GM21529 (cell line): Measurements from ENCODE around the gene TDRD1.
"Not testable (repeated sequence)": the region's sequence is repeated elsewhere in the genome, so short reads cannot be mapped to it uniquely, and the experiment has no call there.

ENCODE experiments used
- ATAC-seq: cut with Tn5 transposase; IDR thresholded peaks from one replicate; pipeline ENCODE4 v1.9.1; 2021; ENCODE audit not compliant: unreplicated experiment

Gene TDRD1, protein sequence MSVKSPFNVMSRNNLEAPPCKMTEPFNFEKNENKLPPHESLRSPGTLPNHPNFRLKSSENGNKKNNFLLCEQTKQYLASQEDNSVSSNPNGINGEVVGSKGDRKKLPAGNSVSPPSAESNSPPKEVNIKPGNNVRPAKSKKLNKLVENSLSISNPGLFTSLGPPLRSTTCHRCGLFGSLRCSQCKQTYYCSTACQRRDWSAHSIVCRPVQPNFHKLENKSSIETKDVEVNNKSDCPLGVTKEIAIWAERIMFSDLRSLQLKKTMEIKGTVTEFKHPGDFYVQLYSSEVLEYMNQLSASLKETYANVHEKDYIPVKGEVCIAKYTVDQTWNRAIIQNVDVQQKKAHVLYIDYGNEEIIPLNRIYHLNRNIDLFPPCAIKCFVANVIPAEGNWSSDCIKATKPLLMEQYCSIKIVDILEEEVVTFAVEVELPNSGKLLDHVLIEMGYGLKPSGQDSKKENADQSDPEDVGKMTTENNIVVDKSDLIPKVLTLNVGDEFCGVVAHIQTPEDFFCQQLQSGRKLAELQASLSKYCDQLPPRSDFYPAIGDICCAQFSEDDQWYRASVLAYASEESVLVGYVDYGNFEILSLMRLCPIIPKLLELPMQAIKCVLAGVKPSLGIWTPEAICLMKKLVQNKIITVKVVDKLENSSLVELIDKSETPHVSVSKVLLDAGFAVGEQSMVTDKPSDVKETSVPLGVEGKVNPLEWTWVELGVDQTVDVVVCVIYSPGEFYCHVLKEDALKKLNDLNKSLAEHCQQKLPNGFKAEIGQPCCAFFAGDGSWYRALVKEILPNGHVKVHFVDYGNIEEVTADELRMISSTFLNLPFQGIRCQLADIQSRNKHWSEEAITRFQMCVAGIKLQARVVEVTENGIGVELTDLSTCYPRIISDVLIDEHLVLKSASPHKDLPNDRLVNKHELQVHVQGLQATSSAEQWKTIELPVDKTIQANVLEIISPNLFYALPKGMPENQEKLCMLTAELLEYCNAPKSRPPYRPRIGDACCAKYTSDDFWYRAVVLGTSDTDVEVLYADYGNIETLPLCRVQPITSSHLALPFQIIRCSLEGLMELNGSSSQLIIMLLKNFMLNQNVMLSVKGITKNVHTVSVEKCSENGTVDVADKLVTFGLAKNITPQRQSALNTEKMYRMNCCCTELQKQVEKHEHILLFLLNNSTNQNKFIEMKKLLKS

GRCh38 chr10:114179148-114179547 is at the start of gene TDRD1:
TSS of gene TDRD1 (plus strand) at chr10:114179353. CDS start at chr10:114187832, 8,479 bp downstream.
- ATAC-seq = no peak

- peak; percentile 88 for ATAC-seq
Observed at GRCh38 chr10:114131094-114131493, 48.1 kb upstream of the TDRD1 start.

DNA sequence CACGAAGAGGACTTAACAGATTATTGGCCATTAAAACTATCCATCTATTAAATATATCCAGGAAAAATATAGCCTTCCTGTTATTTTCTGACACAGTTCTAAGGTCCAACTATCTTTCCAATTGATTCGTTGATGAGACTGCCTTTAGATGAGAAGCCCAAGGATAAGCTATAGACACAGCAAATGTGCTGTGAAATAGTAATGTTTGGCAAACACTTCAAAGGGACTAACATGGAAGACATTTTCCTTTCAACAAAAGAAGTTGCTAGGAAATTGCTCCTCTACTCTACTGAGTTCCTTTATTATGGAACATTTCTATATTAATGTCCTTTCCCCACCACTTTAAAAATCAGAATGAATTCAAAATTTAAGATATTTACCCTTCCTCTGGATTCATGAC is 43.7 kb upstream of the TDRD1 start:
- no peak for ATAC-seq

GRCh38 chr10:114138581-114138980 is 40.6 kb upstream of the TDRD1 start:
- no peak for ATAC-seq

DNA sequence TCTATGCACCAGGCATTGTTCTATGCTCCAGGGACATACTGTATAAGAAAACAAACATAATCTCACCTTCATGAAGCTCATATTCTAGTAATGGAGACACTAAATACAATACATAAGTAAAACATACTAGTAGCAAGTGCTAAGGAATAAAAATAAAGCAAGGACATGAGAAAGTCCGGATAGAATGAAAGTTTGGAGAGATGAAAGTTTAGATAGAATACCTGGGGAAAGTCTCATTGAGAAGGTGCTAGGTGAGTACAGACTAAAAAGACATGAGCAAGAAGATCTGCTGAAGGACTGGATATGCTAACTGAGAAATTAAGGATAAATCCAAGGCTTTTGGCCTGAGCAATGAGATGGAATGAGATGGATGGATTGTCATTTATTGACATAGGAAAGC is 39.1 kb upstream of the TDRD1 start:
- no peak for ATAC-seq

GRCh38 chr10:114140827-114141226 is 38.3 kb upstream of the TDRD1 start:
- ATAC-seq = not testable (repeated sequence)

GRCh38 chr10:114142018-114142417 is 37.1 kb upstream of the TDRD1 start:
- no peak for ATAC-seq

DNA sequence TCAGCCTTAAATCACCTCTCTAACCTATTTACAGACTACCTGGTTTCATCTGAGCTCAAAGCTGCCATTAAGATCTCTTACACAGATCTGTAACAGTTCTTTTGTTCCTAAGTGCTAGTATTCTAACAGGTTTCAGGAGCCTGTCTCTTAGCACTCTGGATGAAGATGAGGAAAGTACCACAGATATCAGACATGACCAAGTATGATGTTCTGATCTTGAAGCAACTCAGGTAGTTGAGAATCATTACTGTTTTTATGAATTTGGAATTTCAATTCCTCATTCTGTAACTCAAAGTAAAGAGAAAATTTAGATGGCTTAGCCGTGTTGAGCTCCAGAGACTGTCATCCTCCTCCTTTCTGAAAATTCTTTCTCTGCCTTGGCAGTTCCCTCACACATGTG is 36.0 kb upstream of the TDRD1 start:
- no peak for ATAC-seq

- not testable (repeated sequence) for ATAC-seq
Observed at GRCh38 chr10:114149476-114149875, 29.7 kb upstream of the TDRD1 start.

DNA sequence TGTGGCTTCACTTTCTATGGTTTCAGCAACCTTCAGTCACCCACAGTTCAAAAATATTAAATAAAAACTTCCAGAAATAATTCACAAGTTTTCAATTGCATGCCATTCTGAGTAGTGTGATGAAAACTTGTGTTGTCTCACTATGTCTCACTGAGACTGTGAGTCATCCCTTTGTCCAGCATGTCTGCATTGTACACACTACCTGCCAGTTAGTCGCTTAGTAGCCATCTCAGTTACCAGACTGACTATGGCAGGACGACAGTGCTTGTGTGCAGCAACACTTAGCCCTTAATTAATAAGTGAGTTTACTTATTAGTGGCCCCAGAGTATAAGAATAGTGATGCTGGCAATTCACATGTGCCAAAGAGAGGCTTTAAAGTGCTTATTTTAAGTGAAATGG is 27.7 kb upstream of the TDRD1 start:
- ATAC-seq = no peak

- no peak for ATAC-seq
Observed at GRCh38 chr10:114151892-114152291, 27.3 kb upstream of the TDRD1 start.

- no peak for ATAC-seq
Observed at GRCh38 chr10:114157912-114158311, 21.2 kb upstream of the TDRD1 start.

- no peak for ATAC-seq
Observed at GRCh38 chr10:114163062-114163461, 16.1 kb upstream of the TDRD1 start.

GRCh38 chr10:114166043-114166442 is 13.1 kb upstream of the TDRD1 start:
- ATAC-seq = no peak

DNA sequence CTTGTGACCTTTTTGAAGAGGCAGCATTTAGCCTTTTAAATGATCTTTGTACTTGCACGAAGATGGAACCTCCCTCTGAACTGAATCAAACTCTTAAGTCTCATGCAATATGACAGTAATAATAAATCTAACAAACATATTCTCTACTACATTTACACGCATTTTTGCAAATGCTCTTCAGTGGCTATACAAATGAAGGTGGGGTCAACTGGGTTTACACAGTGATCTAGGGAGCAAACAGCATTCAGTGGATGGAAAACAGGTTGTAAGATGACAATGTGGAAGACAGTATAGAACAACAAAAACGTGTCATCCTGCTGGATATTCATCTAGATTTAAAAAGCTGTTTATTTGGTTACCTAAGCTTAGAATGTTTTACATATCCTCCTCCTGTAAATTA is 12.7 kb upstream of the TDRD1 start:
- ATAC-seq = no peak

- no peak for ATAC-seq
Observed at GRCh38 chr10:114167985-114168384, 11.2 kb upstream of the TDRD1 start.

GRCh38 chr10:114168450-114169009 is 10.6 kb upstream of the TDRD1 start:
- ATAC-seq = no peak

DNA sequence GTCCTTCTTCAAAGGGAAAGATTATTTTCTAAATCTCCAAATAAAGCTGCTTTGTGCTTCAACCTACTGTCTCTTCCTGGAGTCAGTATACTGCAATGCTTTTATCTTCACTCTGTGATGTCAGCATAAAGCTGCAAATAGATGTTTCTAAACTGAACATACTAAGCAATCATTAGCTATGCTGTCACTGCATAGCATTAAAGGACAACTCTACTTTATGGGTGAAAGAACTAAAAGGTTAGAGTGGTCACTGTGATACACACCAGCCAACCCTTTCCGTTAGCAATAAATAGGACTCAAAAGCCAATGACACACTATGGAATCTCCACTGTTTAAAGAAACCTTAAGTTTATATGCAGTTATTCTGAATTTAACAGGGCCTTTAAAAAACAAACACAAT is 6.9 kb upstream of the TDRD1 start:
- no peak for ATAC-seq

DNA sequence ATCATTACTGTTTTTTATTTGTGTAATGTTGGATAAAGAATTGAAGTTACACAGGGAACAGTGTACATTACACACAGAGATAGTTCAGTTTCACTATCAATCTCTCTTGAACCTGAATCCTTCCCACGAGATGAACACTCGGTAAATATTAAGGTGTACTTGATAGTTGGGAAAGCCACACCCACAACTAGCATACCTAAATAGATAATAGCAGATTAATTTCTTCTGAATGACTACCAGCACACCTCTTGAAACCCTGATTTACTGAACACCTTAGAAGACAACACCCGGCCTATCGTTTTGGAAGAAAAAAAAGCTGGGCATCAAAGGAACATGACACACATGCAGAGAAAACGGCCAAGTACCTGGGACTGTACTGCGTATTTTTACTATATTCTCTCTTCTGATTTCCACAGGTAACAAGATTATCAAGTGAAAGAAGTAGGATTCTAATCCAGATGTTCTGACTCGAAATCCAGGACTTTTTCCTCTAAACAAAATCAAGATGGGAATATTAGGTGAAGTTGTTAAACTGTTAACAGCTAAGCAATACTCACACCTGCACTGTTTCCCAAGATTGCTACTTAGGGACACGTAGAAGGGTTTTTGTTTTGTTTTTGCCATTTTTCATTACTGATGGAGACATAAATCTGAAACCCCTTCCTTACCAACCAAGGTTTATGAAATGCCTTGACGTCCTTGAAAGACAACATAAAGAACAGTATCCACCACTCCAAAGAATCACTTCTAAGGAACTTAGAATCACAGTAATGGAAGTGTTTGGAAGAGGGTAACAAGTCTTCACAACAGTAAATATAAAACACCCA is 6.2 kb upstream of the TDRD1 start:
- ATAC-seq = no peak

GRCh38 chr10:114173603-114173920 is 5.6 kb upstream of the TDRD1 start:
- ATAC-seq = peak; percentile 2
